ENCODE data around the gene RPTOR. TPM values are rescaled to one million over a fixed set of nuclear protein-coding genes. Genes with fewer than 3 reads are reported as not detected.

The RPTOR gene
- polyA plus RNA-seq, 1 of the 3 experiments (the other 2 are of a cell fraction), result 14.9 TPM

GRCh38 chr17:80854220-80854619, 309.6 kb downstream of the RPTOR start:
- H2AFZ ChIP-seq (ENCODE audit: low read depth), result no peak overlapping the region

DNA sequence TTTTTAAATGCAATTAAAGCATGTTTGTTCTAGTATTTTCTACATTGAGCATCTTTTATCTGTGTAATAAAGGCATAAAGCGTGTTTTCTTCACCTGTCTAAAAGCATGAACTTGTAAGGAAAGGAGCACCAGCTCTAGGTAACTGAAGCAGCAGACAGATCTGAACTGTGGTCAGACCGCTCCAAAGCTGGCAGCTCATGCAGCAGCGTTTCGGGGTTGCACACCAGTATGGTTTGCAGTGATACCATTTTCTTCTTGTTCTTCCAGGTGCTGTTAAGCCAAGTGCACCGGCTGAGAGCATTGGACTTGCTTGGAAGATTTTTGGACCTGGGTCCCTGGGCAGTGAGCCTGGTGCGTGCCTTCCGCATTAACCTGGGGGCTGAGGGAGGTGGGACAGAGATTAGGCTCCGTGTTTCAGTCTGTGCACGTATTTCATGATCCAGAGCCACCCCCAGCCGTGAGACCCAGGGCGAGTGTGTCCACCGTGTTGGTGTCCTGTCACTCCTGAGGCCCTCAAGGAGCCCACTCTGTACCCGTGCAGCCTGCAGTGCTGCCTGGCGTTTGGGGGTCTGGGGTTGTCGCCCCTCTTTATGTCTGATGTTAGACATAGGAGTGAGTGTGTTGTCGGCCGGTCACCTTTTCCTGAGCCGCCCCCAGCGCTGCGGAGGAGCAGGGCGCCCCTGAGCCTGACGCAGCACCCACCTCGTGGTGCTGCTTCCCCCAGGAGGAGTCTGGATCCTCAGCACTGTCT, 310.7 kb downstream of the RPTOR start:
- Histone ChIP-seq H3K9ac (no peak overlapping the region), H3K9me3 (no peaks in the 10 kb centered on the region), H4K20me1 (ENCODE audit: insufficient read depth) (no peaks in the 10 kb centered on the region), H2AFZ (ENCODE audit: low read depth) (no peak overlapping the region), H3K79me2 (ENCODE audit: insufficient read depth) (no peaks in the 10 kb centered on the region), H3K9me2 (no peaks in the 10 kb centered on the region), H3K36me3 (replicated peaks in 1 of 2; ENCODE audit: control insufficient read depth in 1 of 2, insufficient read depth in 2 of 2, low read length in 1 of 2) (peaks cover 0 to 2% of the 10 kb centered on the region in 2 experiments), H3K4me1 (ENCODE audit: control insufficient read depth in 1 of 2, insufficient read depth in 2 of 2, low read depth in 1 of 2, low read length in 1 of 2) (peaks cover 32 to 35% of the 10 kb centered on the region in 2 experiments), H3F3A (replicated peaks; ENCODE audit: insufficient read depth) (peaks cover 7% of the 10 kb centered on the region), H3K4me2 (peak overlapping the region; percentile 48; the same call in 1 of the 2 replicates), H3K27ac (ENCODE audit: low read depth in 2 of 2, low read length in 1 of 2) (peak overlapping the region in 1 of 2 experiments; percentile 87; a peak in 2 of 4 replicates), H3K4me3 (ENCODE audit: low read depth in 2 of 2, low read length in 1 of 2) (no peak overlapping the region), H3K27me3 (ENCODE audit: insufficient read depth) (no peaks in the 10 kb centered on the region)
- ChIA-PET CTCF (interaction anchor here (1.2 to 1.5 kb wide), 2 partner anchors 10 to 428 kb away, joined by 3 to 5 read pairs; no protein-coding TSS in a partner anchor), POLR2A (no interaction called here)
- DNase-seq, result no peak
- WGBS (ENCODE audit: low lambda C conversion rate), result 94% methylated on average over 23 of the region's 23 CpGs
- TF ChIP-seq TEAD4 (IDR thresholded peaks at IDR 0.05; ENCODE audit: borderline replicate concordance, insufficient read depth) (no peak), GABPA (IDR thresholded peaks at IDR 0.05; ENCODE audit: low read depth) (no peak), CHD2 (IDR thresholded peaks at IDR 0.05; ENCODE audit: low read length, partially characterized antibody) (no peak), RAD21 (IDR thresholded peaks at IDR 0.05; ENCODE audit: low read length) (no peak), FOSL2 (IDR thresholded peaks at IDR 0.05; ENCODE audit: borderline replicate concordance, low read depth) (no peak)

More at GRCh38 chr17:80854220-80854619, 309.6 kb downstream of the RPTOR start:
- H3K36me3 ChIP-seq (replicated peaks in 1 of 2; ENCODE audit: control insufficient read depth in 1 of 2, insufficient read depth in 2 of 2, low read length in 1 of 2), result peaks cover 0 to 2% of the 10 kb centered on the region in 2 experiments
- no peak overlapping the region for H3K4me3 ChIP-seq (ENCODE audit: low read depth in 2 of 2, low read length in 1 of 2)
- H3K4me2 ChIP-seq, result no peak overlapping the region
- H3K79me2 ChIP-seq (ENCODE audit: insufficient read depth), result no peaks in the 10 kb centered on the region
- no peak overlapping the region for H3K27ac ChIP-seq (ENCODE audit: low read depth in 2 of 2, low read length in 1 of 2)
- peaks cover 20 to 26% of the 10 kb centered on the region in 2 experiments; a peak in 3 of 4 replicates for H3K4me1 ChIP-seq (ENCODE audit: control insufficient read depth in 1 of 2, insufficient read depth in 2 of 2, low read depth in 1 of 2, low read length in 1 of 2)
- H3F3A ChIP-seq (replicated peaks; ENCODE audit: insufficient read depth), result peaks cover 7% of the 10 kb centered on the region
- H3K27me3 ChIP-seq (ENCODE audit: insufficient read depth), result no peaks in the 10 kb centered on the region
- no peaks in the 10 kb centered on the region for H4K20me1 ChIP-seq (ENCODE audit: insufficient read depth)
- H3K9me3 ChIP-seq, result no peaks in the 10 kb centered on the region
- CTCF ChIA-PET, result interaction anchor here (1.2 to 1.5 kb wide), 2 partner anchors 12 to 427 kb away, joined by 3 to 5 read pairs; no protein-coding TSS in a partner anchor
- TF ChIP-seq MAX (IDR thresholded peaks at IDR 0.05; ENCODE audit: low read depth) (no peak), TEAD4 (IDR thresholded peaks at IDR 0.05; ENCODE audit: borderline replicate concordance, insufficient read depth) (no peak), EZH2phosphoT487 (IDR thresholded peaks at IDR 0.05; ENCODE audit: borderline replicate concordance, low read depth) (no peak), SIN3A (IDR thresholded peaks at IDR 0.05; ENCODE audit: borderline replicate concordance, low read depth, low read length) (no peak), ELF1 (IDR thresholded peaks at IDR 0.05) (no peak), USF1 (IDR thresholded peaks at IDR 0.05; ENCODE audit: borderline replicate concordance, low read depth) (no peak)
- TF ChIP-seq, protein P1, sequence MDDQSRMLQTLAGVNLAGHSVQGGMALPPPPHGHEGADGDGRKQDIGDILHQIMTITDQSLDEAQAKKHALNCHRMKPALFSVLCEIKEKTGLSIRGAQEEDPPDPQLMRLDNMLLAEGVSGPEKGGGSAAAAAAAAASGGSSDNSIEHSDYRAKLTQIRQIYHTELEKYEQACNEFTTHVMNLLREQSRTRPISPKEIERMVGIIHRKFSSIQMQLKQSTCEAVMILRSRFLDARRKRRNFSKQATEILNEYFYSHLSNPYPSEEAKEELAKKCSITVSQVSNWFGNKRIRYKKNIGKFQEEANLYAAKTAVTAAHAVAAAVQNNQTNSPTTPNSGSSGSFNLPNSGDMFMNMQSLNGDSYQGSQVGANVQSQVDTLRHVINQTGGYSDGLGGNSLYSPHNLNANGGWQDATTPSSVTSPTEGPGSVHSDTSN (IDR thresholded peaks at IDR 0.05), result no peak
- no peak for DNase-seq
- no peak overlapping the region for H3K9ac ChIP-seq
- 97% methylated on average over 10 of the region's 10 CpGs for WGBS (ENCODE audit: low lambda C conversion rate)
- POLR2A ChIA-PET, result no interaction called here
- no peaks in the 10 kb centered on the region for H3K9me2 ChIP-seq
